Activated CD4-positive, CD25-positive, alpha-beta regulatory T cell (primary cell): ENCODE results near the gene DCHS1.

ENCODE experiments used
- DNase-seq, 4 experiments: peaks; one replicate each; lab custom pipeline; 2025; lab: John Stamatoyannopoulos, UW

DCHS1 gene

GRCh38 chr11:6627762-6628241 is 27.8 kb downstream of the DCHS1 start:
- no peak for DNase-seq

- DNase-seq: no peak
These were observed 28.4 kb downstream of the DCHS1 start for GRCh38 chr11:6626971-6627761.

- no peak for DNase-seq
These were observed 29.7 kb downstream of the DCHS1 start for GRCh38 chr11:6625832-6626420.

GRCh38 chr11:6625156-6625831 is 30.3 kb downstream of the DCHS1 start:
- no peak for DNase-seq

GRCh38 chr11:6623391-6624363 is 31.9 kb downstream of the DCHS1 start:
- DNase-seq: no peak

GRCh38 chr11:6622261-6623171 is 33.1 kb downstream of the DCHS1 start:
- DNase-seq: no peak

- DNase-seq: no peak
These were observed 33.8 kb downstream of the DCHS1 start for GRCh38 chr11:6621711-6622211.

- no peak for DNase-seq
These were observed 35.0 kb downstream of the DCHS1 start for GRCh38 chr11:6620636-6621035.

GRCh38 chr11:6619004-6619745 is 36.4 kb downstream of the DCHS1 start, which contains the start of gene TPP1:
Gene TPP1 (minus strand): TSS chr11:6619422. CDS start chr11:6619400, 22 bp downstream.
- peak; percentile 63 to 75 (median 69) for DNase-seq

GRCh38 chr11:6618117-6619003 is 37.2 kb downstream of the DCHS1 start:
- DNase-seq: peak; percentile 21 to 50 (median 42)

- DNase-seq: no peak
These were observed 38.3 kb downstream of the DCHS1 start for GRCh38 chr11:6617315-6617781.

GRCh38 chr11:6616596-6617250 is 38.9 kb downstream of the DCHS1 start:
- no peak for DNase-seq

GRCh38 chr11:6615882-6616585 is 39.6 kb downstream of the DCHS1 start:
- no peak for DNase-seq

- DNase-seq: no peak
These were observed 40.6 kb downstream of the DCHS1 start for GRCh38 chr11:6615046-6615445.

GRCh38 chr11:6614446-6614845 is 41.2 kb downstream of the DCHS1 start:
- no peak for DNase-seq

GRCh38 chr11:6613496-6613895 is 42.1 kb downstream of the DCHS1 start:
- no peak for DNase-seq
